IPS-18a (cell line): ENCODE measurements around the gene PIP5K1B.
"Not testable (repeated sequence)": the region's sequence is repeated elsewhere in the genome, so short reads cannot be mapped to it uniquely, and the experiment has no call there.

Source experiments
- H3K27ac ChIP-seq: one replicate; pipeline ENCODE4 v1.5.1; 2013; ENCODE audit warnings: low read length
- H3K27me3 ChIP-seq: one replicate; pipeline ENCODE4 v1.6.1; 2013; ENCODE audit warnings: mild to moderate bottlenecking, low read length; ENCODE audit not compliant: control insufficient read depth, insufficient read depth
- H3K36me3 ChIP-seq: one replicate; pipeline ENCODE4 v1.6.1; 2013; ENCODE audit warnings: low read depth, low read length; ENCODE audit not compliant: control insufficient read depth
- H3K4me1 ChIP-seq: one replicate; pipeline ENCODE4 v1.6.1; 2013; ENCODE audit warnings: low read depth, low read length; ENCODE audit not compliant: control insufficient read depth
- H3K4me3 ChIP-seq: one replicate; pipeline ENCODE4 v1.5.1; 2013; ENCODE audit warnings: low read length
- H3K9ac ChIP-seq: one replicate; pipeline ENCODE4 v1.6.1; 2013; ENCODE audit warnings: mild to moderate bottlenecking, low read length, moderate library complexity
- H3K9me3 ChIP-seq: one replicate; pipeline ENCODE4 v1.6.1; 2013; ENCODE audit warnings: low read depth, low read length; ENCODE audit not compliant: control insufficient read depth

Gene PIP5K1B

DNA sequence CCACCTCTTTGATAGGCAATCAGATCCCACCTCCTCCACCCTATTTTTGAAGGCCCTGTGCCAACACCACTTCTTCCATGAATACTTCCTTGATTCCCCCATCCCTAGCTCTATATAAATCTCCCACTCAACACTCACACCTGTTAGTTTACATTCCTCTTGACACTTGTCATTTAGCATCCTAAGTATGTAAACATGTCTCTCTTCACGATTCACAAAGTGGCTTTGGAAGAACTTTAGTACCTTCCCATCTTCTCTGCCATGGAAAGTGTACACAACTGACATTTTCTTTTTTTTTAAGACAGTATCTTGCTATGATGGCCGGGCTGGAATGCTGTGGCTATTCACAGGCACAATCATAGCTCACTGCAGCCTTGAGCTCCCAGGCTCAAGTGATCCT is 329.0 kb downstream of the PIP5K1B start:
- Histone ChIP-seq H3K36me3 (no peaks in the 10 kb centered on the region), H3K27ac (no peak overlapping the region), H3K27me3 (no peaks in the 10 kb centered on the region), H3K9me3 (peaks cover 4% of the 10 kb centered on the region), H3K4me1 (peaks cover 8% of the 10 kb centered on the region), H3K9ac (no peak overlapping the region), H3K4me3 (no peak overlapping the region)

DNA sequence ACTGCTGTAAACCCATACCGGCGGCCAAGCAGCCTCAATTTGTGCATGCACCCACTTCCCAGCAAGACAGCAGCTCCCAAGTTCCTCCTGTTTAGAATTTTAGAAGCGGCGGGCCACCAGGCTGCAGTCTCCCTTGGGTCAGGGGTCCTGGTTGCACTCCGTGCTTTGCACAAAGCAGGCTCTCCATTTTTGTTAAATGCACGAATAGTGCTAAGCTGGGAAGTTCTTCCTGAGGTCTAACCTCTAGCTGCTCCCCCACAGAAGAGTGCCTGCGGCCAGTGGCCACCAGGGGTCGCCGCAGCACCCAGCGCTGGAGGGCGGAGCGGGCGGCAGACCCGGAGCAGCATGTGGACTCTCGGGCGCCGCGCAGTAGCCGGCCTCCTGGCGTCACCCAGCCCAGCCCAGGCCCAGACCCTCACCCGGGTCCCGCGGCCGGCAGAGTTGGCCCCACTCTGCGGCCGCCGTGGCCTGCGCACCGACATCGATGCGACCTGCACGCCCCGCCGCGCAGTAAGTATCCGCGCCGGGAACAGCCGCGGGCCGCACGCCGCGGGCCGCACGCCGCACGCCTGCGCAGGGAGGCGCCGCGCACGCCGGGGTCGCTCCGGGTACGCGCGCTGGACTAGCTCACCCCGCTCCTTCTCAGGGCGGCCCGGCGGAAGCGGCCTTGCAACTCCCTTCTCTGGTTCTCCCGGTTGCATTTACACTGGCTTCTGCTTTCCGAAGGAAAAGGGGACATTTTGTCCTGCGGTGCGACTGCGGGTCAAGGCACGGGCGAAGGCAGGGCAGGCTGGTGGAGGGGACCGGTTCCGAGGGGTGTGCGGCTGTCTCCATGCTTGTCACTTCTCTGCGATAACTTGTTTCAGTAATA is 330.6 kb downstream of the PIP5K1B start, which contains the start of gene FXN:
Gene FXN, plus strand, starts transcription at position 315 of the 871 bp plus-strand sequence. Its CDS starts 31 bp downstream, at position 346.
- Histone ChIP-seq H3K27ac (peak within 1 kb of the TSS; percentile 68), H3K27me3 (no peaks in the 10 kb centered on the region), H3K4me3 (peak within 1 kb of the TSS; percentile 99), H3K36me3 (no peaks in the 10 kb centered on the region), H3K9me3 (no peaks in the 10 kb centered on the region), H3K9ac (peak within 1 kb of the TSS; percentile 83), H3K4me1 (peaks cover 8% of the 10 kb centered on the region)

DNA sequence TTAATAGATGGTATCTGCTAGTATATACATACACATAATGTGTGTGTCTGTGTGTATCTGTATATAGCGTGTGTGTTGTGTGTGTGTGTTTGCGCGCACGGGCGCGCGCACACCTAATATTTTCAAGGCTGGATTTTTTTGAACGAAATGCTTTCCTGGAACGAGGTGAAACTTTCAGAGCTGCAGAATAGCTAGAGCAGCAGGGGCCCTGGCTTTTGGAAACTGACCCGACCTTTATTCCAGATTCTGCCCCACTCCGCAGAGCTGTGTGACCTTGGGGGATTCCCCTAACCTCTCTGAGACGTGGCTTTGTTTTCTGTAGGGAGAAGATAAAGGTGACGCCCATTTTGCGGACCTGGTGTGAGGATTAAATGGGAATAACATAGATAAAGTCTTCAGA is 331.3 kb downstream of the PIP5K1B start:
- H3K9ac ChIP-seq = peak overlapping the region; percentile 83
- no peaks in the 10 kb centered on the region for H3K27me3 ChIP-seq
- H3K4me1 ChIP-seq = peaks cover 8% of the 10 kb centered on the region
- H3K36me3 ChIP-seq = no peaks in the 10 kb centered on the region
- H3K27ac ChIP-seq = peak overlapping the region; percentile 68
- H3K9me3 ChIP-seq = no peaks in the 10 kb centered on the region
- H3K4me3 ChIP-seq = peak overlapping the region; percentile 99

DNA sequence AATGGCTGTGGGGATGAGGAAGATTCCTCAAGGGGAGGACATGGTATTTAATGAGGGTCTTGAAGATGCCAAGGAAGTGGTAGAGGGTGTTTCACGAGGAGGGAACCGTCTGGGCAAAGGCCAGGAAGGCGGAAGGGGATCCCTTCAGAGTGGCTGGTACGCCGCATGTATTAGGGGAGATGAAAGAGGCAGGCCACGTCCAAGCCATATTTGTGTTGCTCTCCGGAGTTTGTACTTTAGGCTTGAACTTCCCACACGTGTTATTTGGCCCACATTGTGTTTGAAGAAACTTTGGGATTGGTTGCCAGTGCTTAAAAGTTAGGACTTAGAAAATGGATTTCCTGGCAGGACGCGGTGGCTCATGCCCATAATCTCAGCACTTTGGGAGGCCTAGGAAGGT is 331.8 kb downstream of the PIP5K1B start:
- H3K27ac ChIP-seq = no peak overlapping the region
- H3K36me3 ChIP-seq = no peaks in the 10 kb centered on the region
- H3K4me3 ChIP-seq = peak overlapping the region; percentile 99
- peaks cover 8% of the 10 kb centered on the region for H3K4me1 ChIP-seq
- H3K9me3 ChIP-seq = no peaks in the 10 kb centered on the region
- peak overlapping the region; percentile 83 for H3K9ac ChIP-seq
- H3K27me3 ChIP-seq = no peaks in the 10 kb centered on the region

DNA sequence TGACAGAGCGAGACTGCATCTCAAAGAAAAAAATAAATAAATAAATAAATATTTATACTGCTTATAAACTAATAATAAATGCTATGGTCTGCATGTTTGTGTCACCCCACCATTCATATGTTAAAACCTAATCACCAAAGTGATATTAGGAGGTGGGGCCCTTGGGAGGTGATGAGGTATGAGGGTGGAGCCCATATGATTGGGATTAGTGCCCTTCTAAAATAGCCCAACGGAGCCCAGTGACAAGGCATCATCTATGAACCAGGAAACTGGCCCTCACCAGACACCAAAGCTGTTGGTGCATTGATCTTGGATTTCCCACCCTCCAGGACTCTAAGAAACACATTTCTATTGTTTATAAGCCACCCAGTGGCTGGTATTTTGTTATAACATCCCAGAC is 335.6 kb downstream of the PIP5K1B start:
- no peaks in the 10 kb centered on the region for H3K36me3 ChIP-seq

DNA sequence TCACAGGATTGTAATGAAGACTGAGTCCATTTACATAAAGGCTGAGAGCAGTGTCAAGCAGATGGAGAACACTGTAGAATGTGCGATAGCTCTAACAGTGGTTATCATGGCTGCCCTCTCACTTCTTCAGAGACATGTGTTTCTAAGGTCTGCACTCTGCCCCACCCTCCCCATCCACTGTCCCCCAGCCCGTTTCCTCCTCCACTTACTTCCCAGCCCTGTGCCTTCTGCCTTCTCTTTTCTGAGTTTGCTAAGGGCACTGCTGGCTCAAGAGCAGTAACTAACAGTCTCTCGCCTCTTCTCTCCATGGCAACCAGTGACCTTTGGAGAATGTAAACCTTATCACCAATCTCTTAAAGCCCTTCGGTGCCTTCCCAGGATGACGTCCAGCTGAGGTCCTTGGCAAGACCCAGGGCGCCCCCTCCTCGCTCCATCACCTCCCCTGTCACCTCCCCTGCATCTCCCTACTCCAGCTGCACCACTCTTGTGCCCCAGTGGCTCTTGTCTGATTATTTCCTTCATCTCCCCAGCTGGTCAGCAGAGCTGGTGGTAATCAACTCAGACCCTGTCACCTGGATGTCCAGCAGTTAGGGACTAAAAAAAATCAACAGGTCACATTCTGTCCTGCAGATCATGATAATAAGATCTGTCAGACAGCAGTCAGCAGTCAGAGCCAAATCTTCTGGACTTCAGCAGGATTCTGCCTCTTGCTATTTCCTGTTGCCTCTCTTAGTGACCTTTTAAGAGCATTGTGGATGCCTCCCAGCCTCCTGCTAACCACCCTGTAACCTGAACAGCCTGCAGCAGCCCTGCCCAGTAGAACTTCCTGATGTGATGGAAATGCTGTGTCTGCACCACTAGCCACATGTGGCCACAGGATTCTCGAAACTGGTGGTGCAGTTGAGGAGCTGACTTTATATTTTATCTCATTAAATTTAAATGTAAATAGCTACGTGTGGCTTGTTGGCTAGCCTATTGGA is 339.5 kb downstream of the PIP5K1B start:
- Histone ChIP-seq H3K27me3 (no peaks in the 10 kb centered on the region), H3K36me3 (peaks cover 18% of the 10 kb centered on the region), H3K4me1 (peaks cover 20% of the 10 kb centered on the region), H3K9me3 (no peaks in the 10 kb centered on the region), H3K27ac (no peak overlapping the region), H3K4me3 (no peak overlapping the region), H3K9ac (no peak overlapping the region)

More for the DNA sequence above, 335.6 kb downstream of the PIP5K1B start:
- Histone ChIP-seq H3K4me3 (no peak overlapping the region), H3K27ac (no peak overlapping the region), H3K9ac (no peak overlapping the region), H3K27me3 (no peaks in the 10 kb centered on the region), H3K4me1 (peaks cover 20% of the 10 kb centered on the region), H3K9me3 (no peaks in the 10 kb centered on the region)

DNA sequence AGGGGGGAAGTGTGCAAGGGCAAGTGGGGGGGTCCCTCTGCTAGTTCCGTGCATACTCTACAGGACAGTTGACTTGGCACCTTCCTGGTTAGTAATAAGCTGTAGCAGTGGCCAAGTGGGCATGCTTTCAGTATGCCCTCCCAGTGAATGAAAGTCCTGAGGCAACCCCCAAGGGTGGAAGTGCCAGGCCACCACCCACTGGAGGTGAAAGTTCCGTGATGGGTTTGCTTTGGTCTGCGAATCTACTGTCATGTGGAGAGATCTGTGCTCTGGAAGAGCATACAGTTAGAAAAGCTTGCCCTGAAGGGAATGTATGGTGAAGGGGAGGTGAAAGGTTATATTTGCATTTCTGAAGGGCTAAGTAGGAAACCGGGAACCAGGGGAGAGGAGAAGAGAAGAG is 340.8 kb downstream of the PIP5K1B start:
- no peak overlapping the region for H3K4me3 ChIP-seq
- peaks cover 23% of the 10 kb centered on the region for H3K36me3 ChIP-seq
- H3K9ac ChIP-seq = no peak overlapping the region
- peaks cover 20% of the 10 kb centered on the region for H3K4me1 ChIP-seq
- H3K27ac ChIP-seq = no peak overlapping the region
- no peaks in the 10 kb centered on the region for H3K27me3 ChIP-seq
- H3K9me3 ChIP-seq = no peaks in the 10 kb centered on the region

DNA sequence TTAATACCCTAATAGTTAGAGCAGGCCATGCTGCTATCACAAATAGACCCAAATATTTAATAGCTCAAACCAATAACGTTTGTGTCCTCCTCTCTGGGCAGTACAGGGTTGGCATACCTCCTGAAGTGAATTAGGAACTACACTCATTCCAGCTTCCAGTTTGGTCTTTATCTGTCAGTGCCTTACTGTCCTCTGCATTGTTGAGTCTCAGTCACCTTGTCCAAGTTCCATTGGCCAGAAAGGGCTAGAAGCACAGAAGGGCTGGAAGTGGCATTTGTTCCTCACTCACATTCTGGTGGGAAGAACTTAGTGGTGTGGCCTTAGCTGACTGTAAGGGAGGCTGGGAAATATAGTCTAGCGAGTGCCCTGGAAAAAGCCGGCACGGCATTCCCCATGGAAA is 341.7 kb downstream of the PIP5K1B start:
- no peaks in the 10 kb centered on the region for H3K27me3 ChIP-seq
- no peak overlapping the region for H3K9ac ChIP-seq
- no peak overlapping the region for H3K4me3 ChIP-seq
- no peaks in the 10 kb centered on the region for H3K9me3 ChIP-seq
- H3K36me3 ChIP-seq = peaks cover 23% of the 10 kb centered on the region
- peaks cover 20% of the 10 kb centered on the region for H3K4me1 ChIP-seq
- no peak overlapping the region for H3K27ac ChIP-seq

DNA sequence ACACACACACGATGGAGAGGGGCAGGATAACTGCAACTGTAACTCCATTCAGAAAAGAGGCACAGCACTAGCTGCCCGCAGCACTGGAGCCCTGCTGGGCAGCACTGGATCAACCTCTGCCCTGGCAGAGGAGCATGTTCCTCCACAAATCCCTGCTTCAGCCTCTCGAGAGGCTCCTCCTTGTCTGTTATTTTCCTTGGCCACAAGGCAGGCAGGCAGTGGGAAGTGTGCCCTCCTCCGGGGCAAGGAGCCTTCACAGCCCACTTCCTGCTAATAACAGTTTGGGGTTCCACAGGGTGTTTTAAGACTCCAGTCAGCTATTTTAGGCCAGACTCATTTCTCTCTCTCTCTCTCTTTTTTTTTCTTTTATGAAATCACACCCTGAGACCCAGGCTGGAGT is 342.3 kb downstream of the PIP5K1B start:
- Histone ChIP-seq H3K9me3 (no peaks in the 10 kb centered on the region), H3K27ac (no peak overlapping the region), H3K36me3 (peaks cover 23% of the 10 kb centered on the region), H3K4me3 (no peak overlapping the region), H3K27me3 (no peaks in the 10 kb centered on the region), H3K4me1 (peaks cover 20% of the 10 kb centered on the region), H3K9ac (no peak overlapping the region)

DNA sequence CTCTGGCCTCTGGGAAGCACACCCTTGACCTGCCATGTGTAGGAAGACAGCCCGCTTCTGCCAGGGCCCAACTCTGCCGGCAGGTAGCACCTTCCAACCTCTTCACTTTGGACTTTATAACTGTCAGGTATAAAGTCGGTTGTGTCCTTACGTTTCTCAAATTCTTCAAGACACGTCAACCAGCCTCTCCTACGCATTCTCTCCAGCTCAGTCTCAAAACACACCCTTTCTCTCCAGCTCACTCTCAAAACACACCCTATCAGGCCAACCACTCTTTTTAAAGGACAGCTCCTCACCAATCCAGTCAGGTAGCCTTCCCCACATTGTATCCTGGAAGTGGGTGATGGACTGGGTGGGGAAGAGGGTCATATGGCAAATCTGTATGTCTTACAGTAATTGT is 344.1 kb downstream of the PIP5K1B start:
- Histone ChIP-seq H3K4me1 (peaks cover 17% of the 10 kb centered on the region), H3K36me3 (peaks cover 28% of the 10 kb centered on the region), H3K9me3 (no peaks in the 10 kb centered on the region), H3K9ac (no peak overlapping the region), H3K4me3 (no peak overlapping the region), H3K27me3 (no peaks in the 10 kb centered on the region), H3K27ac (no peak overlapping the region)

DNA sequence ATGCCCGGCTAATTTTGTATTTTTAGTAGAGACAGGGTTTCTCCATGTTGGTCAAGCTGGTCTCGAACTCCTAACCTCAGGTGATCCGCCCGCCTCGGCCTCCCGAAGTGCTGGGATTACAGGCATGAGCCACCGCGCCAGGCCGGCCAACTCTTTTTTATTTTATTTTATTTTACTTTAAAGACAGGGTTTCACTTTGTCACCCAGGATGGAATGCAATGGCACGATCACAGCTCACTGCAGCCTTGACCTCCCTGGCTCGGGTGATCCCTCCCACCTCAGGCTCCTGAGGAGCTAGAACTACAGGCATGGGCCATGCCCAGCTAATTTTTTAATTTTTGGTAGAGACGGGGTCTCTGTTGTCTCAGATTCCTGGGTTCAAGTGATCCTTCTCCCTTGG is 345.9 kb downstream of the PIP5K1B start:
- not testable (repeated sequence) for H3K27ac ChIP-seq, H3K9me3 ChIP-seq, H3K4me3 ChIP-seq, H3K4me1 ChIP-seq, H3K9ac ChIP-seq, H3K27me3 ChIP-seq
- H3K36me3 ChIP-seq = peaks cover 31% of the 10 kb centered on the region
